Measurements from ENCODE around the gene KCNC1.

Gene KCNC1

DNA sequence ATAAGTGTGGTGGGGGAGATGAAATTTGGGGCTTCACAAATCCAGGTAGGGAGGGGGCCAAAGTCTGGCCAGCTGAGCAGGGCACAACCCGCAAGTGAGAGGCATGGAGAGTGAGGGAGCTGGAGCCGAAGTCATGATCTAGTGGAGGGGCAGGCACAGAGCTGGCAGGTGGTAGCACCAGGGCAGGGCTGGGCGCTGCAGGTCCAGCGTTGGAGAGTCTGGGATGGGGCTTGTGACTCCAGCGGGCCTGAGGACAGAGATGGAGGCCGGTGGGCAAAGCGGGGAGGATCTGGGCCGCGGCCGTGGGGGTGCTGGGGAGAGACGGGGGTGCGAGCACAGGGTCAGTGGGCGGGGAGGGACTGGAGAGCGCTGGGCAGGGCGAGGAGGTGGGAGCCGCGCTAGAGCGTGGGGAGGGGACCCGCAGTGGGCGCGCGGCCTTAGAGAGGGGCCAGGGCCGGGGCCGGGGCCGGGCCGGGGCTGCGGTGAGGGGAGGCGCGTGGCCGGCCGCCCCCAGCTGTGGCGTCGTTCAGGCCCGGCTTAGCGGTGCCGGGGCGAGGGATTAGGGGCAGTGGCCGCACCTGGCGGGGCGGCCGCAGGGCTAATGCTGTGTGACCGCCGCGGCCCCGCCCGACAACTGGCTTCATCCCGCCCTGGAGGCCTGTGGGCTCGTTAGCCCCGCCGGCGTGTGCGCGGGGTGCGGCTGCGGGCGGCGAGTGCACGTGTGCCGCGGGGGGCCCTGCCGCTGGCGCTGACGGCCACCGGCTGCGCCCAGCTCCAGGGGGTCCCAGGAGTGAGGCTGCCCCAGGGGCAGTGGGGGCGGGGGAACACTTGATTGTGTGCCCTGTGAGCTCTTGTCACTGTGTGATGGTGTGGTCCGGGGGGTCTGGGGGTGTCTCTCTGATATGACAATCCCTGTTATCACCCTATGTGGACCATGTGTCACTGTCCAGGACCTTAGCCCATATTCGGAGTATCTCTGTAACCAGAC, 38.8 kb upstream of the KCNC1 start:
- TF ChIP-seq POLR2AphosphoS5 (IDR thresholded peaks at IDR 0.05; ENCODE audit: low read depth, low read length) (no peak), FOXP2 (optimal IDR thresholded peaks at IDR 0.05; ENCODE audit: borderline replicate concordance, extremely low read depth, extremely low read length, insufficient read depth) (no peak), SIN3A (IDR thresholded peaks at IDR 0.05; ENCODE audit: borderline replicate concordance, insufficient read depth, low read length) (no peak), TAF1 (IDR thresholded peaks at IDR 0.05; ENCODE audit: borderline replicate concordance, insufficient read depth, low read length) (no peak)
- TF ChIP-seq, protein P1, sequence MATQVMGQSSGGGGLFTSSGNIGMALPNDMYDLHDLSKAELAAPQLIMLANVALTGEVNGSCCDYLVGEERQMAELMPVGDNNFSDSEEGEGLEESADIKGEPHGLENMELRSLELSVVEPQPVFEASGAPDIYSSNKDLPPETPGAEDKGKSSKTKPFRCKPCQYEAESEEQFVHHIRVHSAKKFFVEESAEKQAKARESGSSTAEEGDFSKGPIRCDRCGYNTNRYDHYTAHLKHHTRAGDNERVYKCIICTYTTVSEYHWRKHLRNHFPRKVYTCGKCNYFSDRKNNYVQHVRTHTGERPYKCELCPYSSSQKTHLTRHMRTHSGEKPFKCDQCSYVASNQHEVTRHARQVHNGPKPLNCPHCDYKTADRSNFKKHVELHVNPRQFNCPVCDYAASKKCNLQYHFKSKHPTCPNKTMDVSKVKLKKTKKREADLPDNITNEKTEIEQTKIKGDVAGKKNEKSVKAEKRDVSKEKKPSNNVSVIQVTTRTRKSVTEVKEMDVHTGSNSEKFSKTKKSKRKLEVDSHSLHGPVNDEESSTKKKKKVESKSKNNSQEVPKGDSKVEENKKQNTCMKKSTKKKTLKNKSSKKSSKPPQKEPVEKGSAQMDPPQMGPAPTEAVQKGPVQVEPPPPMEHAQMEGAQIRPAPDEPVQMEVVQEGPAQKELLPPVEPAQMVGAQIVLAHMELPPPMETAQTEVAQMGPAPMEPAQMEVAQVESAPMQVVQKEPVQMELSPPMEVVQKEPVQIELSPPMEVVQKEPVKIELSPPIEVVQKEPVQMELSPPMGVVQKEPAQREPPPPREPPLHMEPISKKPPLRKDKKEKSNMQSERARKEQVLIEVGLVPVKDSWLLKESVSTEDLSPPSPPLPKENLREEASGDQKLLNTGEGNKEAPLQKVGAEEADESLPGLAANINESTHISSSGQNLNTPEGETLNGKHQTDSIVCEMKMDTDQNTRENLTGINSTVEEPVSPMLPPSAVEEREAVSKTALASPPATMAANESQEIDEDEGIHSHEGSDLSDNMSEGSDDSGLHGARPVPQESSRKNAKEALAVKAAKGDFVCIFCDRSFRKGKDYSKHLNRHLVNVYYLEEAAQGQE (IDR thresholded peaks at IDR 0.05; ENCODE audit: insufficient read depth in 1 of 2, low read depth in 2 of 2, low read length in 2 of 2) = no peak

DNA sequence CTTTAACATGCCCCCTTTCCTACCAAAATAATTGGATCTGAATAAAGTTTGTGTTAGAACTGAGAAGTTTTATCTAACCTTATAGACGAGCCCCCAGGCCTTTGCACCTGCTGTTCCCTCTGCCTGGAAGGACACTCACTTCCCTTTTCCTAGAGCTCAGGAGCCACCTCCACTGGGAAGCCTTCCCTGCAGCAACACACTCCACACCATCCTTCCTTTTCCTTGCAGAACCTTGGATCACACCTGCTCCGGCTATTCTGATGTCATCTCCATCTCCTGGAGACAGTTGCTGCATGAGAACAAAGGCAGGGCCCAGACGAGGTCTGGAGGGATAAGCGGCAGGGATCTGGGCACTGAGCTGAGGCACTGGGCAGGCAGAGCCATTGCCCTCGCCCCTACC, 37.8 kb upstream of the KCNC1 start:
- no peak for TF ChIP-seq POLR2AphosphoS5 (IDR thresholded peaks at IDR 0.05; ENCODE audit: low read depth, low read length)
- no peak for TF ChIP-seq FOXP2 (optimal IDR thresholded peaks at IDR 0.05; ENCODE audit: borderline replicate concordance, extremely low read depth, extremely low read length, insufficient read depth)
- TF ChIP-seq, protein P1 (IDR thresholded peaks at IDR 0.05; ENCODE audit: insufficient read depth in 1 of 2, low read depth in 2 of 2, low read length in 2 of 2) = no peak
- TF ChIP-seq SIN3A (IDR thresholded peaks at IDR 0.05; ENCODE audit: borderline replicate concordance, insufficient read depth, low read length) = no peak
- no peak for TF ChIP-seq TAF1 (IDR thresholded peaks at IDR 0.05; ENCODE audit: borderline replicate concordance, insufficient read depth, low read length)

DNA sequence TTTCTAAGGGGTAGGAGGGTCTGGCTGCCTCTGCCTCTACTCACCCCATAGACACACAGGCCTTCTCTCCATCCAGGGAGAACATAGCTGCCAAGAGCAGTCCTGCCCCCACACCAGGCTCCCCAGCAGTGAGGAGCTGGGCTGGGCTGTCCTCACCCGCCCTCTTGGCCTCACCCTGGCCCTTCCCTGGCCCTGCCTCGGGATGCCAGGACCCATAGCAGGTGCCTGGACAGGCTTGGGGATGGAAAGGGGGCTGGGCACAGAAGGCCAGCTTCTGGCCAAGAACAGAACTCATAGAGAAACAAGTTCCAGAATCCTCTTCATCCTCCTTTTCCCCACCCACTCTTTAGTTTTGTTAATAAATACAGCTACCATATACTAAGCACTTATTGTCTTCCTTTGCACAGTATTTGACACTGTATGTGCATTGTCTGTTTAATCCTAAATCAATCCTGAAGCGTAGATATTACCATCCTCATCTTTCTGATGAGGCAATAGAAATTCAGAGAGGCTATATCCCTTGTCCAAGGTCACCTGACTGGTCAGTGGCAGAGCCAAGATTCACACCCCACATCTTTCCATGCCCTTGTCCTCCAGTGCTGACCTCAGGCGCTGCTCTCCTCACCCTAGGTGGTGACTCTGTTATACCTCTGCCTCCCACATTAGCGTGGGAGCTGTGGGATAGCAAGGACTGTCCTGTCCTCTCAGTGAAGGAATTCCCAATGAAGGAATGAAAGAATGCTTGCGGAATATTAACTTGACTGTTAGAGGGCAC, 37.2 kb upstream of the KCNC1 start:
- TF ChIP-seq, protein P1 (IDR thresholded peaks at IDR 0.05; ENCODE audit: insufficient read depth in 1 of 2, low read depth in 2 of 2, low read length in 2 of 2) = no peak
- TF ChIP-seq POLR2AphosphoS5 (IDR thresholded peaks at IDR 0.05; ENCODE audit: low read depth, low read length) = no peak
- no peak for TF ChIP-seq TAF1 (IDR thresholded peaks at IDR 0.05; ENCODE audit: borderline replicate concordance, insufficient read depth, low read length)
- no peak for TF ChIP-seq FOXP2 (optimal IDR thresholded peaks at IDR 0.05; ENCODE audit: borderline replicate concordance, extremely low read depth, extremely low read length, insufficient read depth)

DNA sequence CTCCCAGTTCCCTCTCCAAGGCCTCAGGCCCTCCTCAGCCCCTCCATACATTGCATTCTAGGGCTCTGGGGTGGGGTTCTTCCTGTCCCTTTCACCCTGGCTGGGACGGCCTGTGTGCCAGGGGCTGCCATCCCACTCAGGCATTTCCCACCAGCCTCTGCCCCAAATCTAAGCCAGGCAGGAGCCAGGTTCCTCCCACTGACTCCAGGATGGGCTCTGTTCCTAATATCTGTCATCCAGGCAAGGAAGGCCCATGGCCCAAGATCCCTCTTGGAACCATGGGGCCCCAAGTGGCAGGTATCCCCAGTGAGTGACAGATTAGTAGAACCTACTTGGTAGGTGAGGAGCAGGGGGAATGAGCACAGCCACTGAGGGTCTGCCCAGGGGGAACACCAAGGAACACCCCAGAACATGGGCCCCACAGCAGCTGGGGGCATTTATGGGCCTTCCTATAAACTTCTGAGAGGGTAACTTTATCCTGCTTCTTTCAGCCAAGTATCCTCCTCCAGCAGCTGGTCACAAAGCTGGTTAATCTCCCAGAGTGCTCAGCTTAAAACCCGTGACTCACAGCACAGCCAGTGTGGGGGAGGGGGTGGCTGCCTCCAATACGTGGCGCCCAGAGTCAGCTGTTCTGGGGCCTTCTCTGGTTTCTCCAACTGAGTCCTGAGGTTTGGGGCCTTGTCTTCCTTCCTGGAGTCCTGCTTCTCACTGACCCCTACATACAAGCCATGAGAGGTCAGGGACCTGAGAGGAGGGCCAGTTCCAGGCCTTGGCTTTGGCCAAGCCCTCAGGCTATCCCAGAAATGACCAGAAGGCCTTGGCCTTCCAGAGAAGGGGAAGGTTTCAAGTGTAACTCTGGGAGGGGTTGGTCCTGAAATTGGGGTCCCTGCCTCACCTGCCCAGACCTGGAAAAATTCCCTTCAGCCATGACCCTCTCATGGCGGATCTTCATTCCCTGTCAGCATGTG, 35.1 kb upstream of the KCNC1 start:
- no peak for TF ChIP-seq POLR2AphosphoS5 (IDR thresholded peaks at IDR 0.05; ENCODE audit: low read depth, low read length)
- TF ChIP-seq, protein P1 (IDR thresholded peaks at IDR 0.05; ENCODE audit: insufficient read depth in 1 of 2, low read depth in 2 of 2, low read length in 2 of 2) = no peak
- no peak for TF ChIP-seq FOXP2 (optimal IDR thresholded peaks at IDR 0.05; ENCODE audit: borderline replicate concordance, extremely low read depth, extremely low read length, insufficient read depth)
- no peak for TF ChIP-seq TAF1 (IDR thresholded peaks at IDR 0.05; ENCODE audit: borderline replicate concordance, insufficient read depth, low read length)
- no peak for TF ChIP-seq SIN3A (IDR thresholded peaks at IDR 0.05; ENCODE audit: borderline replicate concordance, insufficient read depth, low read length)
